ENCODE results near the gene INSM2. TPM values are rescaled to one million over a fixed set of nuclear protein-coding genes. Genes with fewer than 3 reads are reported as not detected.

Gene INSM2
- total RNA-seq, 1 experiment from 2014 or later: not detected

DNA sequence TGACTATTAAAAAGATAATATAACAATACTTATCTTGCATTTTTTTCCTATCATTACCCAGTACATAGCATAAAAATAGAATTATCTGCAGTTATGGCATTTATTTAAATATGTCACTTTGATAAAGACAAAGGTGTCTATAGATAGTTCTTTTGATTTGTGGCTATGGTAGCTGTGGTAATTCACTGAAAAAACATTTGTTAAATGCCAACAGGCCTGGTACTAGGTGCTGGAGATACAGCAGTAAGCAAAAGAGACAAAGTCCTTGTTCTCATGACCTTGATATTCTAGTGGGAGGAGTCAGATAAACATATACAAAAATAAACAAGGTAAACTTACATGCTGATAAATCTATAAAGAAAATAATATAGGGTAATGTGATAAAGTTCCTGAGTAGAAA lies 44.7 kb downstream of the INSM2 start:
- no peak for TF ChIP-seq ZNF274 (IDR thresholded peaks at IDR 0.05; ENCODE audit: low read depth, low read length)
- no peak for TF ChIP-seq POLR2A (IDR thresholded peaks at IDR 0.05; ENCODE audit: borderline replicate concordance, extremely low read depth, insufficient read depth, insufficient read length)
- no peak for TF ChIP-seq ZFX (IDR thresholded peaks at IDR 0.05)
- no peak for TF ChIP-seq EGR1 (IDR thresholded peaks at IDR 0.05; ENCODE audit: low read depth)
- no peak for TF ChIP-seq SP1 (IDR thresholded peaks at IDR 0.05; ENCODE audit: low read depth)
- TF ChIP-seq SIN3A (IDR thresholded peaks at IDR 0.05; ENCODE audit: low read depth): no peak
- TF ChIP-seq TCF7L2 (IDR thresholded peaks at IDR 0.05; ENCODE audit: borderline replicate concordance, extremely low read depth, insufficient read depth, insufficient read length): no peak
- no peak for TF ChIP-seq FOSL1 (IDR thresholded peaks at IDR 0.05; ENCODE audit: low read depth)
- TF ChIP-seq, protein P1, sequence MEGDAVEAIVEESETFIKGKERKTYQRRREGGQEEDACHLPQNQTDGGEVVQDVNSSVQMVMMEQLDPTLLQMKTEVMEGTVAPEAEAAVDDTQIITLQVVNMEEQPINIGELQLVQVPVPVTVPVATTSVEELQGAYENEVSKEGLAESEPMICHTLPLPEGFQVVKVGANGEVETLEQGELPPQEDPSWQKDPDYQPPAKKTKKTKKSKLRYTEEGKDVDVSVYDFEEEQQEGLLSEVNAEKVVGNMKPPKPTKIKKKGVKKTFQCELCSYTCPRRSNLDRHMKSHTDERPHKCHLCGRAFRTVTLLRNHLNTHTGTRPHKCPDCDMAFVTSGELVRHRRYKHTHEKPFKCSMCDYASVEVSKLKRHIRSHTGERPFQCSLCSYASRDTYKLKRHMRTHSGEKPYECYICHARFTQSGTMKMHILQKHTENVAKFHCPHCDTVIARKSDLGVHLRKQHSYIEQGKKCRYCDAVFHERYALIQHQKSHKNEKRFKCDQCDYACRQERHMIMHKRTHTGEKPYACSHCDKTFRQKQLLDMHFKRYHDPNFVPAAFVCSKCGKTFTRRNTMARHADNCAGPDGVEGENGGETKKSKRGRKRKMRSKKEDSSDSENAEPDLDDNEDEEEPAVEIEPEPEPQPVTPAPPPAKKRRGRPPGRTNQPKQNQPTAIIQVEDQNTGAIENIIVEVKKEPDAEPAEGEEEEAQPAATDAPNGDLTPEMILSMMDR (IDR thresholded peaks at IDR 0.05 in 2 of 3, conservative IDR thresholded peaks at IDR 0.05 in 1 of 3; ENCODE audit: borderline replicate concordance in 1 of 3, insufficient read depth in 1 of 3, low read depth in 2 of 3, low read length in 2 of 3): no peak
- no peak for TF ChIP-seq JUND (IDR thresholded peaks at IDR 0.05)
- TF ChIP-seq POLR2AphosphoS5 (IDR thresholded peaks at IDR 0.05; ENCODE audit: low read depth, low read length): no peak
- no peak for TF ChIP-seq ATF3 (IDR thresholded peaks at IDR 0.05)
- no peak for TF ChIP-seq ELF1 (IDR thresholded peaks at IDR 0.05; ENCODE audit: borderline replicate concordance, low read depth)
- no peak for TF ChIP-seq SRF (IDR thresholded peaks at IDR 0.05; ENCODE audit: low read depth)
- no peak for TF ChIP-seq RAD21 (IDR thresholded peaks at IDR 0.05; ENCODE audit: low read depth)
- TF ChIP-seq EZH2 (IDR thresholded peaks at IDR 0.05): no peak
- TF ChIP-seq, protein P2, sequence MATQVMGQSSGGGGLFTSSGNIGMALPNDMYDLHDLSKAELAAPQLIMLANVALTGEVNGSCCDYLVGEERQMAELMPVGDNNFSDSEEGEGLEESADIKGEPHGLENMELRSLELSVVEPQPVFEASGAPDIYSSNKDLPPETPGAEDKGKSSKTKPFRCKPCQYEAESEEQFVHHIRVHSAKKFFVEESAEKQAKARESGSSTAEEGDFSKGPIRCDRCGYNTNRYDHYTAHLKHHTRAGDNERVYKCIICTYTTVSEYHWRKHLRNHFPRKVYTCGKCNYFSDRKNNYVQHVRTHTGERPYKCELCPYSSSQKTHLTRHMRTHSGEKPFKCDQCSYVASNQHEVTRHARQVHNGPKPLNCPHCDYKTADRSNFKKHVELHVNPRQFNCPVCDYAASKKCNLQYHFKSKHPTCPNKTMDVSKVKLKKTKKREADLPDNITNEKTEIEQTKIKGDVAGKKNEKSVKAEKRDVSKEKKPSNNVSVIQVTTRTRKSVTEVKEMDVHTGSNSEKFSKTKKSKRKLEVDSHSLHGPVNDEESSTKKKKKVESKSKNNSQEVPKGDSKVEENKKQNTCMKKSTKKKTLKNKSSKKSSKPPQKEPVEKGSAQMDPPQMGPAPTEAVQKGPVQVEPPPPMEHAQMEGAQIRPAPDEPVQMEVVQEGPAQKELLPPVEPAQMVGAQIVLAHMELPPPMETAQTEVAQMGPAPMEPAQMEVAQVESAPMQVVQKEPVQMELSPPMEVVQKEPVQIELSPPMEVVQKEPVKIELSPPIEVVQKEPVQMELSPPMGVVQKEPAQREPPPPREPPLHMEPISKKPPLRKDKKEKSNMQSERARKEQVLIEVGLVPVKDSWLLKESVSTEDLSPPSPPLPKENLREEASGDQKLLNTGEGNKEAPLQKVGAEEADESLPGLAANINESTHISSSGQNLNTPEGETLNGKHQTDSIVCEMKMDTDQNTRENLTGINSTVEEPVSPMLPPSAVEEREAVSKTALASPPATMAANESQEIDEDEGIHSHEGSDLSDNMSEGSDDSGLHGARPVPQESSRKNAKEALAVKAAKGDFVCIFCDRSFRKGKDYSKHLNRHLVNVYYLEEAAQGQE (IDR thresholded peaks at IDR 0.05; ENCODE audit: low read depth): no peak
- TF ChIP-seq MAX (IDR thresholded peaks at IDR 0.05): no peak
- TF ChIP-seq EZH2phosphoT487 (IDR thresholded peaks at IDR 0.05; ENCODE audit: borderline replicate concordance): no peak
- BruUV-seq (replicated peaks): no TSS peak
- no peaks in the 10 kb centered on the region for H3K4me1 ChIP-seq (ENCODE audit: control insufficient read depth in 1 of 2, insufficient read depth in 2 of 2, low read length in 2 of 2)
- H2AFZ ChIP-seq (ENCODE audit: low read depth, low read length, poor library complexity, severe bottlenecking): no peak overlapping the region
- H3K4me3 ChIP-seq (replicated peaks in 1 of 2; ENCODE audit: low read depth in 1 of 2, low read length in 2 of 2): no peak overlapping the region
- ATAC-seq: no peak
- DNase-seq (ENCODE audit: low read depth, low spot score): no peak
- H3K27ac ChIP-seq (ENCODE audit: low read depth, low read length): no peak overlapping the region
- H3K9me3 ChIP-seq (ENCODE audit: control insufficient read depth in 1 of 2, insufficient read depth in 1 of 2, low read depth in 1 of 2, low read length in 2 of 2): no peaks in the 10 kb centered on the region
- no peak overlapping the region for H3K4me2 ChIP-seq (ENCODE audit: low read length)
- H3K36me3 ChIP-seq (ENCODE audit: control insufficient read depth in 1 of 2, insufficient read depth in 2 of 2, low read length in 2 of 2): no peaks in the 10 kb centered on the region
- intact Hi-C loops (cut with micrococcal nuclease): no loop called here
- H3K79me2 ChIP-seq (ENCODE audit: insufficient read depth, low read length): no peaks in the 10 kb centered on the region
- H3K27me3 ChIP-seq (ENCODE audit: insufficient read depth, low read length): no peaks in the 10 kb centered on the region
- ChIA-PET POLR2A (no interaction called here), CTCF (no interaction called here), RAD21 (ENCODE audit: low non-redundant PET in 1 of 2, low total read pairs in 2 of 2, uncharacterized antibody in 2 of 2, unreplicated experiment in 2 of 2) (no interaction called here)
- no peak overlapping the region for H3K9ac ChIP-seq (ENCODE audit: low read length)
- H3K9me2 ChIP-seq (ENCODE audit: insufficient read depth): no peaks in the 10 kb centered on the region
- H4K20me1 ChIP-seq (ENCODE audit: insufficient read depth): no peaks in the 10 kb centered on the region
